ENCODE measurements around the gene ACSL4. TPM values are rescaled to one million over a fixed set of nuclear protein-coding genes. Genes with fewer than 3 reads are reported as not detected.

ACSL4 gene
- polyA plus RNA-seq, 1 donor = 14.7 TPM

- Histone ChIP-seq H3K4me1 (ENCODE audit: control insufficient read depth, insufficient read depth, low read length) (peaks cover 3% of the 10 kb centered on the region), H3K27me3 (ENCODE audit: control insufficient read depth, insufficient read depth, low read length) (no peaks in the 10 kb centered on the region), H3K36me3 (ENCODE audit: control insufficient read depth, insufficient read depth, low read length) (no peaks in the 10 kb centered on the region), H3K27ac (ENCODE audit: low read length) (no peak overlapping the region), H3K9me3 (ENCODE audit: control insufficient read depth, low read depth, low read length) (no peaks in the 10 kb centered on the region), H3K4me3 (ENCODE audit: low read length) (no peak overlapping the region)
- WGBS (ENCODE audit: insufficient coverage, low lambda C conversion rate) = no CpG with 5 or more reads among the region's 8 CpGs
- no peak for DNase-seq
These were observed 109.1 kb downstream of the ACSL4 start for GRCh38 chrX:109623997-109624396.

- Histone ChIP-seq H3K27me3 (ENCODE audit: control insufficient read depth, insufficient read depth, low read length) (no peaks in the 10 kb centered on the region), H3K4me1 (ENCODE audit: control insufficient read depth, insufficient read depth, low read length) (peaks cover 3% of the 10 kb centered on the region), H3K9me3 (ENCODE audit: control insufficient read depth, low read depth, low read length) (no peaks in the 10 kb centered on the region), H3K36me3 (ENCODE audit: control insufficient read depth, insufficient read depth, low read length) (no peaks in the 10 kb centered on the region), H3K27ac (ENCODE audit: low read length) (no peak overlapping the region), H3K4me3 (ENCODE audit: low read length) (no peak overlapping the region)
- no CpG with 5 or more reads among the region's 4 CpGs for WGBS (ENCODE audit: insufficient coverage, low lambda C conversion rate)
- DNase-seq = no peak
These were observed 110.8 kb downstream of the ACSL4 start for GRCh38 chrX:109622270-109622669.

- H3K4me1 ChIP-seq (ENCODE audit: control insufficient read depth, insufficient read depth, low read length) = no peaks in the 10 kb centered on the region
- no peak overlapping the region for H3K27ac ChIP-seq (ENCODE audit: low read length)
- no peaks in the 10 kb centered on the region for H3K27me3 ChIP-seq (ENCODE audit: control insufficient read depth, insufficient read depth, low read length)
- H3K9me3 ChIP-seq (ENCODE audit: control insufficient read depth, low read depth, low read length) = no peaks in the 10 kb centered on the region
- DNase-seq = no peak
- H3K36me3 ChIP-seq (ENCODE audit: control insufficient read depth, insufficient read depth, low read length) = no peaks in the 10 kb centered on the region
- H3K4me3 ChIP-seq (ENCODE audit: low read length) = no peak overlapping the region
- no CpG with 5 or more reads among the region's 3 CpGs for WGBS (ENCODE audit: insufficient coverage, low lambda C conversion rate)
These were observed 113.3 kb downstream of the ACSL4 start for GRCh38 chrX:109619771-109620170.

GRCh38 chrX:109614951-109615350 is 118.1 kb downstream of the ACSL4 start:
- Histone ChIP-seq H3K4me3 (ENCODE audit: low read length) (no peak overlapping the region), H3K27ac (ENCODE audit: low read length) (no peak overlapping the region), H3K27me3 (ENCODE audit: control insufficient read depth, insufficient read depth, low read length) (no peaks in the 10 kb centered on the region), H3K9me3 (ENCODE audit: control insufficient read depth, low read depth, low read length) (no peaks in the 10 kb centered on the region), H3K4me1 (ENCODE audit: control insufficient read depth, insufficient read depth, low read length) (no peaks in the 10 kb centered on the region), H3K36me3 (ENCODE audit: control insufficient read depth, insufficient read depth, low read length) (no peaks in the 10 kb centered on the region)
- DNase-seq = no peak
- no CpG with 5 or more reads among the region's 6 CpGs for WGBS (ENCODE audit: insufficient coverage, low lambda C conversion rate)

- Histone ChIP-seq H3K9me3 (ENCODE audit: control insufficient read depth, low read depth, low read length) (no peaks in the 10 kb centered on the region), H3K36me3 (ENCODE audit: control insufficient read depth, insufficient read depth, low read length) (no peaks in the 10 kb centered on the region), H3K4me1 (ENCODE audit: control insufficient read depth, insufficient read depth, low read length) (no peaks in the 10 kb centered on the region), H3K27me3 (ENCODE audit: control insufficient read depth, insufficient read depth, low read length) (peaks cover 6% of the 10 kb centered on the region), H3K27ac (ENCODE audit: low read length) (no peak overlapping the region), H3K4me3 (ENCODE audit: low read length) (no peak overlapping the region)
- no peak for DNase-seq
- no CpG with 5 or more reads among the region's 5 CpGs for WGBS (ENCODE audit: insufficient coverage, low lambda C conversion rate)
These were observed 131.6 kb downstream of the ACSL4 start for GRCh38 chrX:109601486-109601885.

- Histone ChIP-seq H3K4me1 (ENCODE audit: control insufficient read depth, insufficient read depth, low read length) (no peaks in the 10 kb centered on the region), H3K4me3 (ENCODE audit: low read length) (no peak overlapping the region), H3K36me3 (ENCODE audit: control insufficient read depth, insufficient read depth, low read length) (no peaks in the 10 kb centered on the region), H3K27me3 (ENCODE audit: control insufficient read depth, insufficient read depth, low read length) (peaks cover 6% of the 10 kb centered on the region), H3K27ac (ENCODE audit: low read length) (no peak overlapping the region), H3K9me3 (ENCODE audit: control insufficient read depth, low read depth, low read length) (no peaks in the 10 kb centered on the region)
- DNase-seq = no peak
- WGBS (ENCODE audit: insufficient coverage, low lambda C conversion rate) = no CpG with 5 or more reads among the region's 16 CpGs
These were observed 132.8 kb downstream of the ACSL4 start for GRCh38 chrX:109600237-109600651.

GRCh38 chrX:109596015-109596414 is 137.0 kb downstream of the ACSL4 start:
- WGBS (ENCODE audit: insufficient coverage, low lambda C conversion rate) = no CpG with 5 or more reads among the region's 3 CpGs
- H3K4me1 ChIP-seq (ENCODE audit: control insufficient read depth, insufficient read depth, low read length) = no peaks in the 10 kb centered on the region
- H3K36me3 ChIP-seq (ENCODE audit: control insufficient read depth, insufficient read depth, low read length) = no peaks in the 10 kb centered on the region
- H3K4me3 ChIP-seq (ENCODE audit: low read length) = no peak overlapping the region
- no peaks in the 10 kb centered on the region for H3K9me3 ChIP-seq (ENCODE audit: control insufficient read depth, low read depth, low read length)
- no peak overlapping the region for H3K27ac ChIP-seq (ENCODE audit: low read length)
- DNase-seq = no peak
- H3K27me3 ChIP-seq (ENCODE audit: control insufficient read depth, insufficient read depth, low read length) = peaks cover 6% of the 10 kb centered on the region

Other genes with a start within 250 kb of the ACSL4 start
- gene NXT2, start 196.4 kb downstream of the ACSL4 start, polyA plus RNA-seq = 11.2 TPM
- 0.79 TPM for gene KCNE5, start 108.1 kb downstream of the ACSL4 start, polyA plus RNA-seq

Measured in large intestine (tissue), 3 donors.